VCaP (cell line): ENCODE measurements around the gene NEK1.
"Not testable (repeated sequence)": the region's sequence is repeated elsewhere in the genome, so short reads cannot be mapped to it uniquely, and the experiment has no call there.

ENCODE experiments used
- H3K27ac ChIP-seq: fragments of 450-650 bp; 2 replicates; pipeline ENCODE4 v1.5.1; 2017
- CTCF ChIP-seq: fragments of 450-650 bp; conservative IDR thresholded peaks from 2 replicates; pipeline ENCODE4 v1.5.1; 2017; ENCODE audit warnings: mild to moderate bottlenecking, moderate library complexity

NEK1 gene

GRCh38 chr4:169464080-169464479 lies 148.3 kb downstream of the NEK1 start:
- TF ChIP-seq CTCF: no peak
- no peak overlapping the region for H3K27ac ChIP-seq

GRCh38 chr4:169460081-169460480 lies 152.3 kb downstream of the NEK1 start:
- TF ChIP-seq CTCF: no peak

GRCh38 chr4:169458575-169458974 lies 153.8 kb downstream of the NEK1 start:
- H3K27ac ChIP-seq: no peak overlapping the region
- TF ChIP-seq CTCF: no peak

More at GRCh38 chr4:169460081-169460480, 152.3 kb downstream of the NEK1 start:
- no peak overlapping the region for H3K27ac ChIP-seq

GRCh38 chr4:169452644-169453043 lies 159.7 kb downstream of the NEK1 start:
- not testable (repeated sequence) for H3K27ac ChIP-seq

GRCh38 chr4:169448935-169449334 lies 163.4 kb downstream of the NEK1 start:
- H3K27ac ChIP-seq: peak overlapping the region; percentile 44

GRCh38 chr4:169446824-169447223 lies 165.6 kb downstream of the NEK1 start:
- H3K27ac ChIP-seq: no peak overlapping the region
- no peak for TF ChIP-seq CTCF

GRCh38 chr4:169443748-169444147 lies 168.6 kb downstream of the NEK1 start:
- no peak overlapping the region for H3K27ac ChIP-seq
- no peak for TF ChIP-seq CTCF

- H3K27ac ChIP-seq: peak overlapping the region; percentile 85
- TF ChIP-seq CTCF: no peak
These were observed 171.9 kb downstream of the NEK1 start for GRCh38 chr4:169440446-169440845.

- no peak for TF ChIP-seq CTCF
- peak overlapping the region; percentile 85 for H3K27ac ChIP-seq
These were observed 173.1 kb downstream of the NEK1 start for GRCh38 chr4:169439244-169439643.
